KMS-11 (cell line): ENCODE measurements around the gene PRDM12.

ENCODE experiments used
- H2AFZ ChIP-seq: fragments of 200-600 bp; sonication (generic); 2 replicates; pipeline ENCODE4 v1.6.1; 2016; ENCODE audit warnings: antibody characterized with exemption, mixed run types, low read depth
- H3K27ac ChIP-seq: fragments of 200-600 bp; sonication (generic); 2 replicates; pipeline ENCODE4 v1.6.1; 2016; ENCODE audit warnings: mild to moderate bottlenecking, mixed run types
- H3K27me3 ChIP-seq: fragments of 200-600 bp; sonication (generic); 2 replicates; pipeline ENCODE4 v1.6.1; 2017; ENCODE audit warnings: mild to moderate bottlenecking, low read depth, mixed run types, moderate library complexity; ENCODE audit not compliant: insufficient read depth
- H3K36me3 ChIP-seq: fragments of 200-600 bp; sonication (generic); 2 replicates; pipeline ENCODE4 v1.6.1; 2017; ENCODE audit warnings: mild to moderate bottlenecking, mixed run types; ENCODE audit not compliant: insufficient read depth
- H3K4me1 ChIP-seq: fragments of 200-600 bp; sonication (generic); 2 replicates; pipeline ENCODE4 v1.6.1; 2016; ENCODE audit warnings: mild to moderate bottlenecking, low read depth, mixed run types; ENCODE audit not compliant: poor library complexity, severe bottlenecking
- H3K4me2 ChIP-seq: fragments of 200-600 bp; sonication (generic); 2 replicates; pipeline ENCODE4 v1.7.0; 2016; ENCODE audit warnings: mild to moderate bottlenecking, mixed run types
- H3K4me3 ChIP-seq: fragments of 200-600 bp; sonication (generic); IDR thresholded peaks from 2 replicates; pipeline ENCODE4 v1.6.1; 2017; ENCODE audit warnings: low read depth, low read length, mixed read lengths; ENCODE audit not compliant: insufficient read depth
- H3K79me2 ChIP-seq: fragments of 200-600 bp; sonication (generic); 2 replicates; pipeline ENCODE4 v1.6.1; 2016; ENCODE audit warnings: low read depth, mixed run types; ENCODE audit not compliant: insufficient read depth
- H3K9ac ChIP-seq: fragments of 200-600 bp; sonication (generic); 2 replicates; pipeline ENCODE4 v1.6.1; 2016; ENCODE audit warnings: mild to moderate bottlenecking, mixed run types
- H4K20me1 ChIP-seq: fragments of 200-600 bp; sonication (generic); 2 replicates; pipeline ENCODE4 v1.6.1; 2016; ENCODE audit warnings: mild to moderate bottlenecking, mixed run types; ENCODE audit not compliant: insufficient read depth
- TF ChIP-seq, protein P1 (sequence below): fragments of 200-600 bp; sonication (generic); conservative IDR thresholded peaks from 2 replicates; pipeline ENCODE4 v1.6.1; 2017; ENCODE audit warnings: low read depth, mild to moderate bottlenecking, antibody characterized with exemption, low read length, moderate library complexity, mixed read lengths

The PRDM12 gene

GRCh38 chr9:130703501-130703900 is 39.1 kb downstream of the PRDM12 start:
- peaks cover 16% of the 10 kb centered on the region; the same call in 1 of the 2 replicates for H3K36me3 ChIP-seq
- 0 out of 2 replicates have a peak, but pooled peaks cover 7% of the 10 kb centered on the region for H4K20me1 ChIP-seq
- H2AFZ ChIP-seq, result no peak overlapping the region
- no peak overlapping the region for H3K27ac ChIP-seq
- no peaks in the 10 kb centered on the region for H3K27me3 ChIP-seq
- H3K79me2 ChIP-seq, result no peaks in the 10 kb centered on the region
- H3K9ac ChIP-seq, result no peak overlapping the region
- H3K4me1 ChIP-seq, result peaks cover 9% of the 10 kb centered on the region
- H3K4me2 ChIP-seq, result no peak overlapping the region
- H3K4me3 ChIP-seq, result no peak overlapping the region
- TF ChIP-seq, protein P1, sequence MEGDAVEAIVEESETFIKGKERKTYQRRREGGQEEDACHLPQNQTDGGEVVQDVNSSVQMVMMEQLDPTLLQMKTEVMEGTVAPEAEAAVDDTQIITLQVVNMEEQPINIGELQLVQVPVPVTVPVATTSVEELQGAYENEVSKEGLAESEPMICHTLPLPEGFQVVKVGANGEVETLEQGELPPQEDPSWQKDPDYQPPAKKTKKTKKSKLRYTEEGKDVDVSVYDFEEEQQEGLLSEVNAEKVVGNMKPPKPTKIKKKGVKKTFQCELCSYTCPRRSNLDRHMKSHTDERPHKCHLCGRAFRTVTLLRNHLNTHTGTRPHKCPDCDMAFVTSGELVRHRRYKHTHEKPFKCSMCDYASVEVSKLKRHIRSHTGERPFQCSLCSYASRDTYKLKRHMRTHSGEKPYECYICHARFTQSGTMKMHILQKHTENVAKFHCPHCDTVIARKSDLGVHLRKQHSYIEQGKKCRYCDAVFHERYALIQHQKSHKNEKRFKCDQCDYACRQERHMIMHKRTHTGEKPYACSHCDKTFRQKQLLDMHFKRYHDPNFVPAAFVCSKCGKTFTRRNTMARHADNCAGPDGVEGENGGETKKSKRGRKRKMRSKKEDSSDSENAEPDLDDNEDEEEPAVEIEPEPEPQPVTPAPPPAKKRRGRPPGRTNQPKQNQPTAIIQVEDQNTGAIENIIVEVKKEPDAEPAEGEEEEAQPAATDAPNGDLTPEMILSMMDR, result no peak

DNA sequence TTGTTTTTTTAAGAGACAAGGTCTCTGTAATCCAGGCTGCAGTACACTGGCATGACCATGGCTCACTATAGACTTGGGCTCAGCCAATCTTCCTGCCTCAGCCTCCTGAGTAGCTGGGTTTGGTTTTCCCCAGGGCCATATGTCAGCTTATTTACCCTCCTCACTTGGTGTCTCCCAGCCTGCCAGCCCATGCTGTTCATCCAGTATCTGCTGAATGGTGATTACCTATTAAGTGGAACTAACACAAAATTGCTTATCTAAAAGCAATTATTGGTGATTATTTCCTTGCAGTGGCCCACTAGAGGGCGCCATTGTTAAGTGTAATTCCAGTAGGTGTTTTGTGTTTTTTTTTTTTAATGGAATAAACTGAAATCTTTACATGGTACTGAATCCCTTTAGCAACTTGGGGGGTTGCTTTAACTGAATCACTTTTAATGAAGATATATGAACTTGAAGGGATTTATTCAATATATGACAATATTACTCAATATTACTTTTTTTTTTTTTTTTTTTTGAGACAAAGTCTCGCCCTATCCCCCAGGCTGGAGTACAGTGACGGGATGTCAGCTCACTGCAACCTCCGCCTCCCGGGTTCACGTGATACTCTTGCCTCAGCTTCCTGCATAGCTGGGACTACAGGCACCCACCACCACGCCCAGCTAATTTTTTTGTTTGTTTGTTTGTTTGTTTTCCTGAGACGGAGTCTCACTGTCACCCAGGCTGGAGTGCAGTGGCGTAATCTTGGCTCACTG is 43.0 kb downstream of the PRDM12 start:
- no peak overlapping the region for H3K4me2 ChIP-seq
- no peaks in the 10 kb centered on the region for H3K79me2 ChIP-seq
- TF ChIP-seq, protein P1, result peak; percentile 96
- no peak overlapping the region for H2AFZ ChIP-seq
- H3K4me3 ChIP-seq, result no peak overlapping the region
- H3K4me1 ChIP-seq, result no peaks in the 10 kb centered on the region
- H3K27me3 ChIP-seq, result no peaks in the 10 kb centered on the region
- H3K36me3 ChIP-seq, result peaks cover 3% of the 10 kb centered on the region; the same call in 1 of the 2 replicates
- H4K20me1 ChIP-seq, result no peaks in the 10 kb centered on the region
- no peak overlapping the region for H3K27ac ChIP-seq
- no peak overlapping the region for H3K9ac ChIP-seq

- Histone ChIP-seq H3K36me3 (no peaks in the 10 kb centered on the region), H3K27ac (no peak overlapping the region), H4K20me1 (no peaks in the 10 kb centered on the region), H3K9ac (no peak overlapping the region), H3K4me3 (no peak overlapping the region), H3K4me1 (peaks cover 23% of the 10 kb centered on the region), H2AFZ (no peak overlapping the region), H3K4me2 (no peak overlapping the region), H3K27me3 (no peaks in the 10 kb centered on the region), H3K79me2 (peaks cover 12% of the 10 kb centered on the region)
- TF ChIP-seq, protein P1, result no peak
Observed at GRCh38 chr9:130710822-130711352, 46.5 kb downstream of the PRDM12 start.

DNA sequence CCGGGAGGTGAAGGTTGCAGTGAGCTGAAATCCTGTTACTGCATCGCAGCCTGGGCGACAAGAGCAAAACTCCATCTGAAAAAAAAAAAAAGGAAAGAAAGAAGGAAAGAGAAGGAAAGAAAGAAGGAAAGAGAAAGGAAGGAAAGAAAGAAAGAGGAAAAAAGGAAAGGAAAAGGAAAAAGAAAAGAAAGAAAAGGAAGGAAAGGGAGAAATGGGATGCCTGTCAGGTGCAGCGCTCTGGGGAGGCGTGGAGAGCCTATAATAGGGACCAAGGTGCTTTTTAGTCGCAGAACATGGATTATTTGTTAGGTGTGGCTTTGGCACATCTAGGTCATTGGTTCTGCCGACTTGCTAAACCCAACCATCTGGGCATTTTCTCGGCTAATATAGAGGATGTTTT is 47.1 kb downstream of the PRDM12 start:
- H3K4me1 ChIP-seq, result peaks cover 23% of the 10 kb centered on the region
- H3K4me2 ChIP-seq, result no peak overlapping the region
- H2AFZ ChIP-seq, result no peak overlapping the region
- TF ChIP-seq, protein P1, result no peak
- no peak overlapping the region for H3K9ac ChIP-seq
- no peak overlapping the region for H3K27ac ChIP-seq
- peaks cover 12% of the 10 kb centered on the region for H3K79me2 ChIP-seq
- no peaks in the 10 kb centered on the region for H3K27me3 ChIP-seq
- H4K20me1 ChIP-seq, result no peaks in the 10 kb centered on the region
- no peaks in the 10 kb centered on the region for H3K36me3 ChIP-seq
- H3K4me3 ChIP-seq, result no peak overlapping the region
